Progenitor cell of endocrine pancreas (in vitro differentiated cells): ENCODE measurements around the gene ADPGK. TPM values are rescaled to one million over a fixed set of nuclear protein-coding genes. Genes with fewer than 3 reads are reported as not detected.
"Not testable (repeated sequence)": the region's sequence is repeated elsewhere in the genome, so short reads cannot be mapped to it uniquely, and the experiment has no call there.

Experiments used
- DNase-seq: peaks from one replicate; pipeline ENCODE4 v3.0.0; 2021; ENCODE audit warnings: low spot score; ENCODE audit not compliant: unreplicated experiment
- H3K27ac Mint-ChIP-seq: 2 replicates; pipeline ENCODE4 v1.8.0; 2021; ENCODE audit warnings: mild to moderate bottlenecking, moderate library complexity, mixed read lengths
- H3K27me3 Mint-ChIP-seq: 2 replicates; pipeline ENCODE4 v1.8.0; 2021; ENCODE audit warnings: mixed read lengths
- H3K36me3 Mint-ChIP-seq: 2 replicates; pipeline ENCODE4 v1.8.0; 2022; ENCODE audit warnings: mixed read lengths; ENCODE audit not compliant: insufficient read depth
- H3K4me1 Mint-ChIP-seq: 2 replicates; pipeline ENCODE4 v1.8.0; 2021; ENCODE audit warnings: low read depth, mixed read lengths
- H3K4me3 Mint-ChIP-seq: 2 replicates; pipeline ENCODE4 v1.8.0; 2021; ENCODE audit warnings: low read depth, mild to moderate bottlenecking, moderate library complexity, mixed read lengths
- H3K9me3 Mint-ChIP-seq: 2 replicates; pipeline ENCODE4 v1.8.0; 2021; ENCODE audit warnings: low read depth, mixed read lengths
- total RNA-seq: library from RNA; stranded (reverse); gene quantifications from 2 replicates; pipeline ENCODE4 v1.2.1, GENCODE V29; 2021
- TF ChIP-seq, protein P1 (sequence below): fragments of 200-600 bp; sonication (generic); IDR thresholded peaks from one replicate; pipeline ENCODE4 v1.5.0; 2021; ENCODE audit warnings: antibody characterized with exemption, mild to moderate bottlenecking; ENCODE audit not compliant: unreplicated experiment

The ADPGK gene
- total RNA-seq, 1 donor from 2014 or later, result 52.6 TPM

- Mint-ChIP-seq H3K4me3 (no peak overlapping the region), H3K9me3 (no peaks in the 10 kb centered on the region), H3K27ac (no peak overlapping the region), H3K36me3 (peaks cover 2% of the 10 kb centered on the region), H3K4me1 (no peaks in the 10 kb centered on the region), H3K27me3 (no peaks in the 10 kb centered on the region)
- TF ChIP-seq, protein P1, sequence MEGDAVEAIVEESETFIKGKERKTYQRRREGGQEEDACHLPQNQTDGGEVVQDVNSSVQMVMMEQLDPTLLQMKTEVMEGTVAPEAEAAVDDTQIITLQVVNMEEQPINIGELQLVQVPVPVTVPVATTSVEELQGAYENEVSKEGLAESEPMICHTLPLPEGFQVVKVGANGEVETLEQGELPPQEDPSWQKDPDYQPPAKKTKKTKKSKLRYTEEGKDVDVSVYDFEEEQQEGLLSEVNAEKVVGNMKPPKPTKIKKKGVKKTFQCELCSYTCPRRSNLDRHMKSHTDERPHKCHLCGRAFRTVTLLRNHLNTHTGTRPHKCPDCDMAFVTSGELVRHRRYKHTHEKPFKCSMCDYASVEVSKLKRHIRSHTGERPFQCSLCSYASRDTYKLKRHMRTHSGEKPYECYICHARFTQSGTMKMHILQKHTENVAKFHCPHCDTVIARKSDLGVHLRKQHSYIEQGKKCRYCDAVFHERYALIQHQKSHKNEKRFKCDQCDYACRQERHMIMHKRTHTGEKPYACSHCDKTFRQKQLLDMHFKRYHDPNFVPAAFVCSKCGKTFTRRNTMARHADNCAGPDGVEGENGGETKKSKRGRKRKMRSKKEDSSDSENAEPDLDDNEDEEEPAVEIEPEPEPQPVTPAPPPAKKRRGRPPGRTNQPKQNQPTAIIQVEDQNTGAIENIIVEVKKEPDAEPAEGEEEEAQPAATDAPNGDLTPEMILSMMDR, result no peak
- DNase-seq, result no peak
These were observed 58.1 kb downstream of the ADPGK start for GRCh38 chr15:72725446-72725845.

DNA sequence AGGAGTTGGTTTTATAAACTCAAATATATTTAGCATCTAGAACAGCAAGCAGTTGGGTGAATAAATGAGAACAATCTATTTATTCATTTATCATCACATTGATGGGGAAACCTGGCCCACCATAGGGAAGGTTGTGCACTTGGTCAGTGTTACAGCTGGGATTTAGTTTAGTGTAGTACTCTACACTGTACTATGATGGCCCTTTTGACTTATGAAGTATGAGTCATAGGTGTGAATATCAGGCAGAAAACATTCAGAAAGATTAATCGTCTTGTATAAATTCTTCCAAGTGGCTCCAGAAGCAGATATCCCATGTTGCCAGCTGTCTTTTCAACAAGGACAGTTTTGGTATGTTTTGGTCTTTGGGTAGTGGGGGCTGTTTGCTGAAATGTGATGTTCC is 59.5 kb downstream of the ADPGK start:
- H3K27ac Mint-ChIP-seq, result no peak overlapping the region
- H3K4me1 Mint-ChIP-seq, result no peaks in the 10 kb centered on the region
- DNase-seq, result no peak
- TF ChIP-seq, protein P1, result no peak
- no peaks in the 10 kb centered on the region for H3K27me3 Mint-ChIP-seq
- H3K36me3 Mint-ChIP-seq, result peaks cover 2% of the 10 kb centered on the region
- no peak overlapping the region for H3K4me3 Mint-ChIP-seq
- H3K9me3 Mint-ChIP-seq, result no peaks in the 10 kb centered on the region

- DNase-seq, result peak; percentile 29
- Mint-ChIP-seq H3K4me1 (no peaks in the 10 kb centered on the region), H3K9me3 (no peaks in the 10 kb centered on the region), H3K27me3 (no peaks in the 10 kb centered on the region), H3K27ac (no peak overlapping the region), H3K4me3 (no peak overlapping the region), H3K36me3 (peaks cover 4% of the 10 kb centered on the region)
- TF ChIP-seq, protein P1, result peak; percentile 77
These were observed 61.4 kb downstream of the ADPGK start for GRCh38 chr15:72722071-72722696.

DNA sequence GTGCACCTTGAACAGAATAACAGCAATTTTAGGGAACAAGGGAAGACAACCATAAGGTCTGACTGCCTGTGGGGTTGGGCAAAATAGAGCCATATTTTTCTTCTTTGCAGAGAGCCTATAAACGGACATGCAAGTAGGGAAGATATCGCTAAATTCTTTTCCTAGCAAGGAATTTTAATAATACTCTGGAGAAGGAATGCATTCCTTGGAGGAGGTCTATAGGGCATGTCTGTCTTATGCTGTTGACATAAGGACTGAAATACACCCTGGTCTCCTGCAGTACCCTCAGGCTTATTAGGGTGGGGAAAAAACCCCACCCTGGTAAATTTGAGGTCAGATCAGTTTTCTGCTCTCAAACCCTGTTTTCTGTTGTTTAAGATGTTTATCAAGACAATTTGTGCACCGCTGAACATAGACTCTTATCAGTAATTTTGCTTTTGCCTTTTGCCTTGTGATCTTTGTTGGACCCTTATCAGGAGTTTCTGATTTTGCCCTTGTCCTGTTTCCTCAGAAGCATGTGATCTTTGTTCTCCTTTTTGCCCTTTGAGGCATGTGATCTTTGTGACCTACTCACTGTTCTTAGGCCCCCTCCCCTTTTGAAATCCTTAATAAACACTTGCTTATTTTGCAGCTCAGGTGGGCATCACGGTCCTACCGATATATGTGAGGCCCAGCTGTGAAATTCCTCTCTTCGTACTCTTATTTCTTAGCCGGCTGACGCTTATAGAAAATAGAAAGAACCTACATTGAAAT is 74.8 kb downstream of the ADPGK start:
- H3K4me3 Mint-ChIP-seq, H3K9me3 Mint-ChIP-seq, H3K4me1 Mint-ChIP-seq, H3K36me3 Mint-ChIP-seq, H3K27me3 Mint-ChIP-seq, DNase-seq: not testable (repeated sequence)
- H3K27ac Mint-ChIP-seq, result peak overlapping the region; percentile 13

DNA sequence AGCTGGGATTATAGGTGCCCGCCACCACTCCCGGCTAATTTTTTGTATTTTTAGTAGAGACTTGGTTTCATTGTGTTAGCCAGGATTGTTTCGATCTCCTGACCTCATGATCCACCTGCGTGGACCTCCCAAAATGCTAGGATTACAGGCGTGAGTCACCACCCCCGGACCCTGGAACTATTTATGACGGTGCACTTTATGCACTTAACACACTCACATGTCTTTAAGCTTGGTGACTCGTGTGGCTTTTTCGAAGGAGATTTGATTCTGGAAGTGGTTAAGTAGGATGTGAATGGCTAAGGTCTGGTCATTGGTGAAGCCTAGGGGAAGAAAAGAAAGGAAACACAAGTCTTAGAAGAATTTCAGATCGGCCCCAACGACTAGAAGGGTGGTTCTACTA is 77.3 kb downstream of the ADPGK start:
- TF ChIP-seq, protein P1, result no peak
- Mint-ChIP-seq H3K4me3 (no peak overlapping the region), H3K27me3 (no peaks in the 10 kb centered on the region), H3K36me3 (peaks cover 6% of the 10 kb centered on the region), H3K4me1 (peaks cover 9% of the 10 kb centered on the region), H3K27ac (no peak overlapping the region), H3K9me3 (no peaks in the 10 kb centered on the region)
- DNase-seq, result no peak

Other genes starting within 250 kb of the ADPGK start
- gene GOLGA6B, start 129.1 kb downstream of the ADPGK start, total RNA-seq, result not detected in 2 replicates
- gene HIGD2B, start 97.6 kb downstream of the ADPGK start, total RNA-seq, result not detected in 2 replicates
- gene BBS4, start 97.6 kb downstream of the ADPGK start, total RNA-seq, result 33.8 and 35.4 TPM in 2 replicates